ENCODE measurements around the gene FLYWCH2. TPM values are rescaled to one million over a fixed set of nuclear protein-coding genes. Genes with fewer than 3 reads are reported as not detected.

Gene FLYWCH2
- total and polyA plus RNA-seq, 2 of the 4 experiments (the other 2 are of a cell fraction) = 42.3 to 66.3 TPM

GRCh38 chr16:2840914-2841313 is 42.1 kb upstream of the FLYWCH2 start:
- H4K20me1 ChIP-seq (ENCODE audit: insufficient read depth, low read length) = peaks cover 3% of the 10 kb centered on the region; the same call in 1 of the 2 replicates
- no peak overlapping the region for H3K56ac ChIP-seq (ENCODE audit: extremely low read depth, insufficient read depth, low read length)
- POLR2A ChIA-PET (ENCODE audit: unreplicated experiment) = no interaction called here
- H3K23ac ChIP-seq (ENCODE audit: low read depth, low read length) = no peak overlapping the region
- DNase-seq = no peak
- no peak overlapping the region for H4K5ac ChIP-seq (ENCODE audit: low read depth, low read length)
- H2BK20ac ChIP-seq (ENCODE audit: low read depth, low read length) = no peak overlapping the region
- H2AFZ ChIP-seq (replicated peaks; ENCODE audit: low read length, poor library complexity) = no peak overlapping the region
- H3K9me3 ChIP-seq (ENCODE audit: control insufficient read depth, insufficient read depth, low read length) = no peaks in the 10 kb centered on the region
- no peak overlapping the region for H3K4me2 ChIP-seq (ENCODE audit: low read depth, low read length)
- no peak overlapping the region for H3K27ac ChIP-seq (ENCODE audit: insufficient read depth, low read length)
- no peak overlapping the region for H3K14ac ChIP-seq (replicated peaks; ENCODE audit: low read depth, low read length)
- no peaks in the 10 kb centered on the region; the same call in 1 of the 2 replicates for H3K27me3 ChIP-seq (ENCODE audit: control insufficient read depth, insufficient read depth, low read length)
- H3K18ac ChIP-seq (ENCODE audit: low read depth, low read length) = no peak overlapping the region
- H2BK120ac ChIP-seq (ENCODE audit: low read depth, low read length) = no peak overlapping the region
- in situ Hi-C loops (cut with MboI; ENCODE audit: low sequenced_read_pairs) = no loop called here
- no peak overlapping the region for H2AK5ac ChIP-seq (ENCODE audit: low read depth, low read length)
- no peaks in the 10 kb centered on the region for H3K36me3 ChIP-seq (ENCODE audit: control insufficient read depth, insufficient read depth, low read length)
- no peak overlapping the region for H4K91ac ChIP-seq (ENCODE audit: insufficient read depth, low read depth, low read length)
- TF ChIP-seq CEBPB (IDR thresholded peaks at IDR 0.05; ENCODE audit: low read depth, low read length) = no peak
- TF ChIP-seq FOS (IDR thresholded peaks at IDR 0.05; ENCODE audit: low read depth, low read length) = no peak
- TF ChIP-seq RCOR1 (IDR thresholded peaks at IDR 0.05; ENCODE audit: insufficient replicate concordance, low read length) = no peak
- no peak for TF ChIP-seq NFE2L2 (IDR thresholded peaks at IDR 0.05; ENCODE audit: low read depth, low read length)
- TF ChIP-seq RAD21 (IDR thresholded peaks at IDR 0.05; ENCODE audit: low read length) = no peak
- TF ChIP-seq MAZ (IDR thresholded peaks at IDR 0.05; ENCODE audit: borderline replicate concordance, low read depth, low read length) = no peak
- TF ChIP-seq ELK1 (IDR thresholded peaks at IDR 0.05; ENCODE audit: borderline replicate concordance, low read depth, low read length) = no peak
- TF ChIP-seq USF2 (IDR thresholded peaks at IDR 0.05; ENCODE audit: low read depth, low read length) = no peak
- ATAC-seq (ENCODE audit: low read depth) = no peak
- H4K8ac ChIP-seq (ENCODE audit: low read depth in 2 of 2, low read length in 2 of 2) = no peak overlapping the region
- intact Hi-C loops (cut with micrococcal nuclease) = no loop called here
- H2AK9ac ChIP-seq (replicated peaks; ENCODE audit: low read depth, low read length, poor library complexity) = no peak overlapping the region
- CTCF ChIA-PET = no interaction called here
- no peak overlapping the region for H2BK5ac ChIP-seq (ENCODE audit: low read depth, low read length, poor library complexity, severe bottlenecking)
- H3K9ac ChIP-seq (ENCODE audit: low read depth, low read length) = no peak overlapping the region
- no CpG with 5 or more reads among the region's 12 CpGs for WGBS, 2 experiments (ENCODE audit: extremely low coverage in 2 of 2, insufficient read length in 1 of 2)
- peaks cover 8% of the 10 kb centered on the region for H3K4me1 ChIP-seq (ENCODE audit: control insufficient read depth, insufficient read depth, low read length)
- peaks cover 4% of the 10 kb centered on the region; the same call in 1 of the 2 replicates for H3K9me1 ChIP-seq (ENCODE audit: insufficient read depth, low read length)
- dilution Hi-C loops (cut with HindIII; ENCODE audit: low sequenced_read_pairs, unreplicated experiment) = no loop called here
- no peak overlapping the region; the same call in 2 of the 3 replicates for H2BK15ac ChIP-seq (ENCODE audit: low read depth, low read length)
- no peak overlapping the region for H3K4me3 ChIP-seq (ENCODE audit: insufficient read depth, low read depth, low read length)
- H3K79me1 ChIP-seq (ENCODE audit: low read depth in 1 of 2, low read length in 2 of 2) = no peaks in the 10 kb centered on the region
- BruUV-seq (replicated peaks) = no TSS peak
- no peak overlapping the region for H3K4ac ChIP-seq (ENCODE audit: low read depth, low read length)
